Fibroblast of skin of right biceps (primary cell): ENCODE results near the gene MLLT3.
"Not testable (repeated sequence)": the region's sequence is repeated elsewhere in the genome, so short reads cannot be mapped to it uniquely, and the experiment has no call there.

Experiments used
- DNase-seq: peaks from one replicate; pipeline ENCODE4 v3.0.0-alpha.2; 2013

MLLT3 gene

DNA sequence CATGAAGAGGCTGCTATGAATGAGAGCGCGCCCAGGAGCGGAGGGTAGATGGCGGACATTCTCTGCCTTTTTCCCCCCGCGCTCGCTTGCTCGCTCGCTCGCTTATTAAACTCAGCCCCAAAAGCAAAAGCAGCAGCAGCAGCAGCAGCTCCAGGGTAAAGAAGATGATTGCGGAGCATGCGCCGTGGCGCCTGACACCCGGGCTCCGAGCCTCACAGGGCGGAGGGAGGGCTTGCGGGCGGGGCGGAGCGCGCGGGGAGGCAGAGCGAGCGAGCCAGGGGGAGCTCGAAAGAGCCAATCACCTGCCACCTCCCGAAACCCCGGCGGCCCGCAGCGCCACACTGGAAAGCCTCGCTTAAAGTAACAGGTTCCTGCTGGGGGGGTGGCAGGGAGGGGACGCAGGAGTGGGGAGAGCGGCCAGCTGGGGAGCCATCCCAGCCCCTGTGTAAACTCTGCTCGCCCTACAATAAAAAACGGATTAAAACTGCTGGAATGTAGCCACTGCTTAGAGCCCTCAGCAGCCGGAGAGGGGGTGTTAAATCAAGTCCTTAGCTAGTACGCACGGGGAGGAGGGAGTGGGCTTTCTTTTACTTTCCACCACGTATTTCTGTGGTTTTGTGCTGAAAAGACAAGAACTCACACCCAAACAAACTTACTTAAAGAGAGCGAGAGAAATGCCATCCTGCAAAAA lies at the start of gene MLLT3:
Gene MLLT3 (minus strand): TSS at position 170 of the 691 bp plus-strand sequence.
- peak; percentile 95 for DNase-seq

DNA sequence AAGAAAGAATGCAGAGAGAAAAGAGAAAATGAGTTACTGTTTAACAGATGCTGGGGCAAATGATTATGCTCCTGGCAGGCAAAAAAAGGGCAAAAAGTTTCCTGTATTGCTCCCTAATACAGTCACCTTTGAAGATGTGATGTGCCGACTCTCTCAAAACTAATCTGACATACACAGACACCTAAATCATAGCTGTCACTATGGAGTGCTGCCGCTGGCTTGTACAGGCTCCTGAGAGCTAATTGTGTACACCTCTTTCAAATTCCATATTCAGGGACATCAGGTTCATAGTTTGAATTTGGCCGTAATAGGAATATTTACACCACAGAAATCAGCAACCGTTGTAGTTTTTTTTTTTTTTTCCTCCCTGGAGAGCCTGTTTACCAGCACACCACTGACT lies 49.3 kb upstream of the MLLT3 start:
- no peak for DNase-seq

DNA sequence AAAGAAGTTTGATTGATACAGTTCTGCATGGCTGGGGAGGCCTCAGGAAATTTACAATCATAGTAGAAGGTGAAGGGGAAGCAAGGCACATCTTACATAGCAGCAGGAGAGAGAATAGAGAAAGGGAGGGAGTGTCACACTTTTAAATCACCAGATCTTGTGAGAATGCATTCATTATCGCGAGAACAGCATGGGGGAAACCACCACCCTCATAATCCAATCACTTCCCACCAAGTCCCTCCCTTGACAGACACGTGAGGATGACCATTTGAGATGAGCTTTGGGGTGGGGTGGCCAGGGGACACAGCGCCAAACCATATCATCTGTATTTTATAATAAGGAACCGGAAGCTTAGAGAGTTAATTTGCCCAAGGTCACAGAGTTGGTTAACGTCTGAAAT lies 48.1 kb upstream of the MLLT3 start:
- DNase-seq, result no peak

DNA sequence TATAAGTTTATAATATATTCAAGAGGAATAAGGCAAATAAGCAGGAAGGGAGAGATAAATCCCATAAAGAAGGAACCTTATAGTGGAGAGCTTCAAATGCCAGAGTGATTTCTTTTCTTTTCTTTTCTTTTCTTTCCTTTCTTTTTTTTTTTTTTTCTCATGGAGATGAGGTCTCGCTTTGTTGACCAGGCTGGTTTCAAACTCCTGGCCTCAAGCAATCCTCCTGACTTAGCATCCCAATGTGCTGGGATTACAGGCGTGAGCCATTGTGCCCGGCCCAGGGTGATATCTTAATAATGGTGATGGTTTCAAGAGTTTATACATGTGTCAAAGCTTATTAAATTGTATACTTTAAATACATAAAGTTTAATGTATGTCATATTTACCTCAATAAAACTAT lies 42.2 kb upstream of the MLLT3 start:
- DNase-seq, result no peak

DNA sequence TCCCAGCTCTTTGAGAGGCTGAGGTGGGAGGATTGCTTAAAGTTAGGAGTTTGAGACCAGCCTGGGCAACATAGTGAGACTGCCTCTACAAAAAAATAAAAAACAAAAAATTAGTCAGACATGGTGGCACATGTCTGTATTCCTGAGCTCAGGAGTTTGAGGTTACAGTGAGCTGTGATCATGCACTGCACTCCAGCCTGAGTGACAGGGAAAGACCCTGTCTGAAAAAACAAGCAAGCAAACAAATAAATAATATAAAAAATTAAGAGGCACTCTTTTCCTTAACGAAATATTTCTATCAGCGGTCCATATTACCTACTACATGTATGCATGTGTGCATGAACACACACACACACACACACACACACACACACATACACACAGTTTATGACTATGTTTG lies 40.8 kb upstream of the MLLT3 start:
- DNase-seq, result no peak

DNA sequence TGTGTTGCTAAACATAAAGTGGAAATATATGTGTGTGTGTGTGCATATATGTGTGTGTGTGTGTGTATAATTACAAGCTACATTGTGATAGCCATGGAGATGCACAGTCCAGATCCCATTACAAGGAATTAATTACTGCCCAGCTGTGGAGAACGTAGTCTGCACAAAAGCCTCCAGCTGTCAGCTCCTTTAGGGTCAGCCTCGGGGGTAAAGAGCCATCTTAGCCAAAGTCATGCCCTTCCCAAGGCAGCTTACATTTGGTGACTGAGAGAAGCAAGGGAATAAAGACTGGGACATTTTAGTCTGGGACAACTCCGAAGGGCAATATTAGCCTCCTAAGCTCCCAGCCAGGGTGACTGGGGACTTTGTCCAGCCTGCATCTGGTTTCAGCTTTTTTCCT lies 39.9 kb upstream of the MLLT3 start:
- DNase-seq, result no peak

DNA sequence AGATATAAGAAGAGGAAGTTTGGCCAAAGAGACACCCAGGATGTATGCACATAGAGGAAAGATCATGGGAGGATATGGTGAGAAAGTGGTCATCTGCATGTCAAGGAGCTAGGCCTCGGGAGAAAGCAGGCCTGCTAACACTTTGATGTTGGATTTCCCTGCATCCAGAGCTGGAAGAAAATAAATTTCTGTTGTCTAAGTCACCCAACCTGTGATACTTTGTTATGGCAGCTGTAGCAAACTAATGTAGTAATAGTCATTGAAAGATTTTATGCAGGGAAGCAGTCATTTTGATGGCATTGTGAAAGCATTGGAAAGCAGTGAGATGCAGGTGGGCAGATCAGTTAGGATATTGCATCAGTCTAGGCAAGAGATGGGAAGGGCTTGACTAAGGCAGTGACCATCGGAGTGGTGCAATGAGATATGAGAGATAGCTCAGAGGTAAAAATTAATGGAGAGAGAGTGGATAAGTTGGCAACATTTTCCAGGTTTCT lies 37.2 kb upstream of the MLLT3 start:
- DNase-seq, result no peak

DNA sequence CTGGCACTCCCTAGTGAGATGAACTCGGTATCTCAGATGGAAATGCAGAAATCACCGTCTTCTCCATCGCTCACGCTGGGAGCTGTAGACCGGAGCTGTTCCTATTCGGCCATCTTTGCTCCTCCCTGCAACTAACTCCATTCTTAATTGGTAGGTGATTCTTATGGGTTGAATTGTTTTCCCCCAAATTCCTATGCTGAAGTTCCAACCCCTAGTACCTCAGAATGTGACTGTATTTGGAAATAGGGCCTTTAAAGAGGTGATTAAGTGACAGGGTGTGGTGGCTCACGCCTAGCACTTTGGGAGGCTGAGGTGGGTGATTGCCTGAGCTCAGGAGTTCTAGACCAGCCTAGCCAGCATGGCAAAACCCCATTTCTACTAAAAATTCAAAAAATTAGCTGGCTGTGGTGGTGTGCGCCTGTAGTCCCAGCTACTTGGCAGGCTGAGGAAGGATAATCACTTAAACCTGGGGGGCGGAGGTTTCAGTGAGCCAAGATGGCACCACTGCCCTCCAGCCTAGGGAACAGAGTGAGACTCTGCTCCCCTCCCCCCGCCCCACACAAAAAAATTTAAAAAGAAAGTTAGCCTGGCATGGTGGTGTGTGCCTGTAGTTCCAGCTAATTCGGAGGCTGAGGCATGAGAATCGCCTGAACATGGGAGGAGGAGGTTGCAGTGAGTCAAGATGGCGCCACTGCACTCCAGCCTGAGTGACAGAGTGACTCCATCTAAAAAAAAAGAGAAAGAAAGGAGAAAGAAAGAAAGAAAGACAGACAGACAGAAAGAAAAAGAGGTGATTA lies 36.6 kb upstream of the MLLT3 start:
- no peak for DNase-seq

DNA sequence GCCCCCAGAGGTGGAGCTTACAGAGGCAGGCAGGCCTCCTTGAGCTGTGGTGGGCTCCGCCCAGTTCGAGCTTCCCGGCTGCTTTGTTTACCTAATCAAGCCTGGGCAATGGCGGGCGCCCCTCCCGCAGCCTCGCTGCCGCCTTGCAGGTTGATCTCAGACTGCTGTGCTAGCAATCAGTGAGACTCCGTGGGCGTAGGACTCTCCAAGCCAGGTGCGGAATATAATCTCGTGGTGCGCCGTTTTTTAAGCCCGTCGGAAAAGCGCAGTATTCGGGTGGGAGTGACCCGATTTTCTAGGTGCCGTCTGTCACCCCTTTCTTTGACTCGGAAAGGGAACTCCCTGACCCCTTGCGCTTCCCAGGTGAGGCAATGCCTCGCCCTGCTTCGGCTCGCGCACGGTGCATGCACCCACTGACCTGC lies 36.0 kb upstream of the MLLT3 start:
- not testable (repeated sequence) for DNase-seq

DNA sequence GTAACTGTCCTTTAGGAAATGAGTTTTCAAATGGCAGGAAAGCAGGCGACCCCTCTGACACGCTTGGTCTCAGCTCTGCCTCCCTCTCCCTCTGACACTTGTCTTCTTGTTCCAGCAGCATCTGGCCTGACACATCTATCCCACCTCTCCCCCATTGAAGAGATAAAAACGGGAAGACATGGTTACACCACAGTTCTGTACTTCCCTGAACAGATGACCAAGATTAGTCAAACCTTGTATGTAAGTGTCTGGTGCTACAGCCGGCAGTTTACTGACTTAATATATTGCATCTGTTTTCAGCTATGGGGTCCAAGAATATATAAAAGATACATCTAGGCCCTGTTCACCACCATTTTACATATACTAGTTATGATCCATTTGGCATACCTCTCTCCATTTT lies 29.6 kb upstream of the MLLT3 start:
- DNase-seq, result no peak

DNA sequence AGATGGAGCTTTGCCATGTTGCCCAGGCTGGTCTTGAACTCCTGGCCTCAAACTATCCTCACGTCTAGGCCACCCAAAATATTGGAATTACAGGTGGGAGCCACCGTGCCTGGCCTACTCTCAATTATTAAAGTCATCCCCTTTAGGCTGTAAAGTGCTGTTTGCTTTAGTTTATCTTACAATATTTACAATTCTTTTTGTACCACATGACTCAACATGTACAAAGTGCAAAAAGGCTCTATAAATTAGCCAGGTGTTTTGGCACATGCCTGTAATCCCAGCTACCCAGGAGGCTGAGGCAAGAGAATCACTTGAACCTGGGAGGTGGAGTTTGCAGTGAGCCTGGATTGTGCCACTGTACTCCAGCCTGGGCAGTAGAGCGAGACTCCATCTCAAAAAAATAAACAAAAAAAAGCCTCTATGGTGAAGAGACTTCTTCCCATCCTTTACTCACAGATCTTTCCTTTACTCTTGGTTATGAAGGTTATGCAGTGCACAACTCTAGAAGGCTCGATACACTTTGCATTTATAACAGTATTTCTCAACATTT lies 28.5 kb upstream of the MLLT3 start:
- DNase-seq, result no peak

DNA sequence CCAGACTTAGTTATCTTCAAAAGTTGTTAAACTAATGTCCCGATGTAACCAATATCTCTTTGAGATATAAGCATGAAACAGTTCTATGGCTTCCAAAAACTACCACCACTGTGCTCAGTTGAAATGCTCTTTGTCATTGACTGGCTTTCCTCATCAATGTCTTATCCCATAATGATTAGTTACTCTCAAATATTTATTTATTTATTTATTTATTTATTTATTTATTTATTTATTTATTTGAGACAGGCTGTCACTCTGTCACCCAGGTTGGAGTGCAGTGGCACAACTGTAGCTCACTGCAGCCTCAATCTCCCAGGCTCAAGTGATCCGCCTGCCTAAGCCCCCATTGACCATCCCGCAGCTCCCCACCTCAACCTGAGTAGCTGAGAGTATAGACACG lies 28.0 kb upstream of the MLLT3 start:
- DNase-seq, result no peak

DNA sequence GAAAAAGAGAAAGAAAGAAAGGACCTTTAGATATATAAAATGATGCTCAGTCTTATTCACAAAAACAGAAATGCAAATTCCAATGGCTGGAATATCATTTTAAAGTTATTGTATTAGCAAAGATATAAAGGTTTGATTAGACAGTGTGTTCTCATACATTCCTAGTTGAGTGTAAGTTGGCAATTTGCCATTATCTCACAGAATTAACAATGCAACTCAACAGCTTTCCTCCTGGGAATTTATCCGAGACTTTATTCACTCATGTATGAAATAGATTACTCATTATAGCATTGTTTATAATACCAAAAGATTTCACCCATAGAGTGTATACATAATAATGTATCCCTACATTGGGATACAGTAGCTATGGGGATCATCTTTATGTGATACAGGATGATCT lies 27.1 kb upstream of the MLLT3 start:
- DNase-seq, result peak; percentile 16

DNA sequence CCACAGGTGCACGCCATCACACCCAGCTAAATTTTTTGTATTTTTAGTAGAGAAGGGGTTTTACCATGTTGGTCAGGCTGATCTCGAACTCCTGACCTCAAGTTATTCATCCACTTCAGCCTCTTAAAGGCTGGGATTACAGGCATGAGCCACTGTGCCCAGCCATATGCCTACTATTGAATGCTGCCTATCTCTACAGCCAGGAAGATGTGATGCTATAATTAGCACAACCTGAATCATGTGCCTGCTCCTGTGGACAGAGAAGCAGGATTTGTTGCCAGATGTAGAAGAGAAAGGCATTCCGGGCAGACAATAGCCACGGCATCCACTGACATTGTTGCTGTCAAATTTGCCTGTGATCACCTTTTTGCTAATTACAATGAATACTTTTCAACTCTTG lies 24.4 kb upstream of the MLLT3 start:
- no peak for DNase-seq

DNA sequence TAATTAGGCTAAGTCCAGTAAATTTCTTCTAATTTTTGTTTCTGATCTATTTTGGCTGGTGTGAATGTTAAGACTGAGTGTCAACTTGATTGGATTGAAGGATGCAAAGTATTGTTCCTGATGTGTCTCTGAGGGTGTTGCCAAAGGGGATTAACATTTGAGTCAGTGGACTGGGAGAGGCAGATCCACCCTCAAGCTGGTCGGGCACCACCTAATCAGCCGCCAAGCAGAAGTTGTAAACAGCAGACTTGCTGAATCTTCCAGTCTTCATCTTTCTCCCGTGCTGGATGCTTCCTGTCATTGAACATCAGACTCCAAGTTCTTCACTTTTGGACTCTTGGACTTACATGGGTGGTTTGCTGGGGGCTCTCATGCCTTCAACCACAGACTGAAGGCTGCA lies 21.4 kb upstream of the MLLT3 start:
- DNase-seq, result no peak

DNA sequence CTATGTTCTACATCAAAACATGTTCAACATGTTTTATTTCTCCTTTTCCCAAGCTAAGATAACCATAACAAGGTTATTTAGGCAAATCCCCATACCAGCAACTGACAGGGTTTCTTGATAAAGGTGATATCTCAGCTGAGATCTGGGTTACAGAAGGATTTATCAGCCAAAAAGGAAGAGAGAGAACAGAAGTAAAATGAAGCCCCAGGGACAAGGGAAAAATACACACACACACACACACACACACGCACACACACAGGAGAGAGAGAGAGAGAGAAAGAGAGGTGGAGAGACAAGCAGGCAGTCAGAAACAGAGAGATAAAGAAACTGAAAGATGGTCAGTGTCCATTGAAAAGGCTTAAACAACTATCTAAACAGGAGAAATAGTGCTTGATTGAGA lies 19.7 kb upstream of the MLLT3 start:
- DNase-seq, result no peak

DNA sequence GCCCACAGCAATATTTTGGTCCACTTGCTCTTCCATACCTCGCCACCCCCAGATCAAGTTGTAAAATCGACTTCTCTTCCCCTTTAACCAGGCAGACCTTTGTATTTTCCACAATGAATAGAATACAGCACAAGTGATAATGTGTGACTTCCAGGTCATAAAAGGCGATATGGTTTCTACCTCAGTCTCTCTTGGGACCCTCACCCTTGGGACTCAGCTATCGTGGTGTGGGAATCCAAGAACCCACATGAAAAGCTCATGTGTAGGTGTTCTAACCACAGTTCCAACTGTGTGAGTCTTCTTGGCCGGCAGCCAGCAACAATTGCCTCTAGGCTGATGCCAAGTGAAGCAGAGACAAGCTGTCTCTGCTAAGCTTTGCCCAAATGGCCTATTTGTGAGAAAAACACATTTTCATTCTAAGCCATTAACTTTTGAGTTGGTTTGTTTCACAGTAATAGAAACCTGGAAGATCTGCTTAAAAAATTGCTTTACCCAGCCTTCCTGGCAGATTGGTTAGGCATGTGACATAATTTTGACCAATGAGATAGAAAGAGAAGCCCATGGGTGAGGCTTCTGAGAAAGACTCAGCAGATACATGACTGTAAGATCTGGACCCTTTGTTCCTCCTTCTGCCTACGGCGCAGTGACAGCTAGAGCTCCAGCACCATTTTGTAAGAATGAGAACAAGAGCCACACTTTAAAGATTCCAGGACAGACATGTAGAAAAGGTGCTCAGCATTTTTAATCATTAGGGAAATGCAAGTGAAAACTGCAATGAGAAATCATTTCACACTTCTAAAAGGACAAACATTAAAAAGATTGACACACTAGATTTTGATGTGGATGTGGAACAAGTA lies 18.3 kb upstream of the MLLT3 start:
- DNase-seq, result peak; percentile 38

DNA sequence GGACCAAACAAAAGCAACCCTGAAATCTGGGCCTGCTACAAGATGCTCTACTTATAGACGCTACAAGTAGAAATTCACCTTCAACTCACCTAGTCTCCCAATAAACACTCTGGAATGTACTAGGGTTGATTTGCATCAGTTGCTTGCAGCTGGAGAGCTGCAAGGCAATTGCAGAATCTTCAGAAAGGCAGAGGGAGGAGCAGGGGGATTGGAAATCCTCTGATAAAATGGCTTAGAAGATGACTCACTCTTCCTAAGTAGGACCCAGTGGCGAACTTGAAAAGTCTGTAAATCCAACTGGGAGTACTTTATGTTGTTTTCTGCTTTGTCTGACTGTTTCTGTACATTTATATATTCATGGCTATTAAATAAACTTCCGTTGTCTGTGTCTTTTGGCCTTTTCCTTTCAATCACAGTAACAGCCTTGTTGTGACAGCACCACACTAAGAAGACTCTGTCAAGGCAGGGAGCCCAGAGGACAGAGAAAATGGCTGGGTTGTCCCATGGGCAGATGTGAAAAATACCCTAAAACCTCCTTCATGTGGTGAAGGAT lies 14.7 kb upstream of the MLLT3 start:
- DNase-seq, result no peak

DNA sequence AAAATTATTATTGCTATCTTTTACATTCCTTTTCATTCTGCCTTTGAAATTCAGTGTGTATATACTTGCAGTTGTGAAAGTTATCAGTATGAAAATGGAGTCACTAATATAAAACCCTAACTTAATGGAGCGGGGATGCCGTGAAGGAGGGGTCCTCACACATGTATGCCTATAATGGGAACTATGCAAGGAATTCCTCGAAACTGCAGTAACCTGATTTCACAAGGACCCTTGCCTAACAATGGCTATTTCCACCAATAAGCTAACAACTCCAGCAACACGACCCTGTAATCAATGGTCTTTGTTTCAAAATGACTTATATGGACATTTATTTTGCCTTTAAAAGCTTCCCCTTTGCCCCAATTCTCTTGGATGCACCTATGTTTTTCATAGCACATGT lies 12.6 kb upstream of the MLLT3 start:
- no peak for DNase-seq

DNA sequence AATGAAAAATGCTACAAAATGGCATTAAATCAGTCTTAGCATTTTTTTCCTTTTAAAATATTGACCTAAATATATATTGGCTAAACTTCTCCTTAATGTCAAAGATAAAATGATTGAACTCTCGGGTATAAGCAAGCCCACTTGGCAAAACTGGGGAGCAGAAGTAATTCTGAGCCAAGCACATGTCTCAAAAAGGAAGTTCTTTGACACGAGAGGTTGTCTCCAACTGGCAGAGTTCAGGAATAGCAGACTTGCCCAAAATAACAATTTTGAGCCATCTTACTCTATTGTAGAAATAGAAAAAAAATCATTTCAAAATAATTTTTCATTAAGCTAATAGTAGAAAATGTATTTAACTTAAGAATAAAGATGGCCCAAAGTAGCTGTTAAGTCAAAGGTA lies 10.4 kb upstream of the MLLT3 start:
- no peak for DNase-seq

DNA sequence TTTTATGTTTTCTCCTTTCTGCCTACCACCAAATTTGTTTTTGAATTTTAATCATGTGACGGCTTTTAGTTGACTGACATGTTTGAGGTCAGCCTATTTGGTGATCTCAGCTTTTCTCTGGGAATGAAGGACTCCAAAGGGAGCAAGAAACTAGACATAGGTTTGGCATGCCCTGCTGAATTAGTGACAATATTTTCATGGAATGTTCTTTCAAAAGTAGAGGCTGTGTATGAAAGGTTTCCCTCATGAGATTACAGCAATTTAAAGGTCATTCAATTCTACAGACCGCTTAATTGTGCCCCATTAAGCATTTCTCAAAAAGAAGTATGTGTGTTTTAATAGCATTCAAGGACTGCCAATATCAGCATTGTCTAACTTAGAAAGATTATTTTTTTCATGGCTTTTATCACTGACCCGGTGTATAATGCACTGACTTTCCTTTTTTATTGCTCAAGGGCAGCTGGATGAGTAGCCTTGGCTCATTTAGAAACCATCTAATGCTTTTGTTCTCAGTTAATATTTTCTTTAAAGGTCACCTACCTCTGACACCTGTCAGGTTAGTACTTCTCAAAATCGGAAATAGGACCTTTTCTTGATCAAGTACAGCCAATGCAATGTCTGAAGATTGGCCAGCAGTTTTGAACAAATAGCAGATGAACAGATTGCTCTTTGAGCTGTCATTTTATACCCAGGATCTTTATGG lies 8.1 kb upstream of the MLLT3 start:
- DNase-seq, result peak; percentile 16

DNA sequence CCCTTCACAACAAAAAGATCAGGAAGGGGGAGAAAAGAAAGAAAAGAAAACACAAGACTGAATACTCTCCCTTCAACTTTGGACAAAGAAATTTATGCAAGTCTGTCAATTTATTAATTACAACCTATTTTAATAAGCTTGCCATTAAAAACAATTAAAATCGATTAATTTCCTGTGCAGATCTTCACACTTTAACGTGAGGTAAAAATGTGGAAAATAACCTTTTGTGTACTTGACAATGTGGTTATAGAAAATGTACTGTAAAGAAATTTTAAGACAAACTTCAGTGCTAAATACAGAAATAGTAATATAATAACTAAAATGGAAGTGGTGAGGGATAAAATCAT lies 2.7 kb upstream of the MLLT3 start:
- DNase-seq, result no peak
